OCI-LY1 (cell line): ENCODE measurements around the gene MSRB3.

Source experiments
- EZH2 ChIP-seq: fragments of 200-600 bp; sonication (generic), shearing (Covaris generic); IDR thresholded peaks from 2 replicates; pipeline ENCODE4 v1.8.0; 2017; ENCODE audit warnings: borderline replicate concordance, mixed run types, mild to moderate bottlenecking, antibody characterized with exemption, low read length, moderate library complexity, mixed read lengths
- TF ChIP-seq, protein P1 (sequence below): fragments of 200-600 bp; sonication (generic), shearing (Covaris generic); IDR thresholded peaks from 2 replicates; pipeline ENCODE4 v1.5.1; 2017; ENCODE audit warnings: mild to moderate bottlenecking, antibody characterized with exemption, low read length, moderate library complexity, mixed read lengths

DNA sequence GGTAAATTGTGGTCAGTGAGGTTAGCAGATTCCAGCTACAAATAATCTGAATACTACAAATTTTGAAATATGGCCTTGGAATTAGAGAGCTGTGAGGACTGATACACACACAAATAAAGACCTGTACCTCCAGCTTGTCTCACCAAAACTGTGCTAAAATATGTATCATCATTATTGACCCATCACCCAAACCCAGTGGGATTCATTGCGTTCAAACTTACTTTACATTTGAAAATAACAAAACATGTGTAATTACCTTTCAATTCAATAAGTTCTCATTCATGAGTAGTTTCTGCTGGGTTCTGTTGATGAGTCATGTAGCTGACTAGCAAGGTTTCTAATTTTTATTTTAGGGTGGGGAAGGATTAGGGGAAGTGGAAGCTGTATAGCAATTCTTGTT, 170.9 kb downstream of the MSRB3 start:
- TF ChIP-seq, protein P1, sequence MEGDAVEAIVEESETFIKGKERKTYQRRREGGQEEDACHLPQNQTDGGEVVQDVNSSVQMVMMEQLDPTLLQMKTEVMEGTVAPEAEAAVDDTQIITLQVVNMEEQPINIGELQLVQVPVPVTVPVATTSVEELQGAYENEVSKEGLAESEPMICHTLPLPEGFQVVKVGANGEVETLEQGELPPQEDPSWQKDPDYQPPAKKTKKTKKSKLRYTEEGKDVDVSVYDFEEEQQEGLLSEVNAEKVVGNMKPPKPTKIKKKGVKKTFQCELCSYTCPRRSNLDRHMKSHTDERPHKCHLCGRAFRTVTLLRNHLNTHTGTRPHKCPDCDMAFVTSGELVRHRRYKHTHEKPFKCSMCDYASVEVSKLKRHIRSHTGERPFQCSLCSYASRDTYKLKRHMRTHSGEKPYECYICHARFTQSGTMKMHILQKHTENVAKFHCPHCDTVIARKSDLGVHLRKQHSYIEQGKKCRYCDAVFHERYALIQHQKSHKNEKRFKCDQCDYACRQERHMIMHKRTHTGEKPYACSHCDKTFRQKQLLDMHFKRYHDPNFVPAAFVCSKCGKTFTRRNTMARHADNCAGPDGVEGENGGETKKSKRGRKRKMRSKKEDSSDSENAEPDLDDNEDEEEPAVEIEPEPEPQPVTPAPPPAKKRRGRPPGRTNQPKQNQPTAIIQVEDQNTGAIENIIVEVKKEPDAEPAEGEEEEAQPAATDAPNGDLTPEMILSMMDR = no peak
- TF ChIP-seq EZH2 = no peak
